Lower leg skin (tissue), 4 donors: ENCODE results near the gene SLC9C2. TPM values are rescaled to one million over a fixed set of nuclear protein-coding genes. Genes with fewer than 3 reads are reported as not detected.

ENCODE experiments used
- DNase-seq, 2 donors: peaks; one replicate each; pipeline ENCODE4 v3.0.0-alpha.2; 2019; ENCODE audit warnings: low spot score in 2 of 2
- H3K4me3 ChIP-seq: fragments of 200-600 bp; sonication (generic); 2 replicates; pipeline ENCODE4 v1.5.1; 2017; ENCODE audit warnings: mild to moderate bottlenecking, low read depth; ENCODE audit not compliant: poor library complexity, severe bottlenecking
- POLR2A ChIP-seq, 2 donors: fragments of 450-650 bp; IDR thresholded peaks; one replicate each; pipeline ENCODE4 v1.6.1; 2016 to 2017; ENCODE audit warnings: antibody characterized with exemption in 2 of 2, mild to moderate bottlenecking in 1 of 2, moderate library complexity in 1 of 2
- WGBS, 2 donors: methylation state at CpG; one replicate each; pipeline ENCODE4 v1.1.5; 2018; 5-methylcytosine and 5-hydroxymethylcytosine counted together
- intact Hi-C: fragments of 100-400 bp; cut with DNase I; formaldehyde crosslinking; loops from one replicate; pipeline ENCODE4 v1.15.0; 2023; ENCODE audit warnings: low total_unique reads
- total RNA-seq, 4 donors: library from RNA; depleted of rRNA; stranded (reverse); fragments of >200 nt; gene quantifications; one replicate each; pipeline ENCODE4 v1.1.0, GENCODE V29; 2016
- TF ChIP-seq, protein P1 (sequence below), 3 donors: fragments of 450-650 bp; IDR thresholded peaks; one replicate each; pipeline ENCODE4 v1.5.1; 2016; ENCODE audit warnings: antibody characterized with exemption in 3 of 3, mild to moderate bottlenecking in 3 of 3, moderate library complexity in 2 of 3

SLC9C2 gene
- total RNA-seq, 4 donors from 2014 or later, result not detected

DNA sequence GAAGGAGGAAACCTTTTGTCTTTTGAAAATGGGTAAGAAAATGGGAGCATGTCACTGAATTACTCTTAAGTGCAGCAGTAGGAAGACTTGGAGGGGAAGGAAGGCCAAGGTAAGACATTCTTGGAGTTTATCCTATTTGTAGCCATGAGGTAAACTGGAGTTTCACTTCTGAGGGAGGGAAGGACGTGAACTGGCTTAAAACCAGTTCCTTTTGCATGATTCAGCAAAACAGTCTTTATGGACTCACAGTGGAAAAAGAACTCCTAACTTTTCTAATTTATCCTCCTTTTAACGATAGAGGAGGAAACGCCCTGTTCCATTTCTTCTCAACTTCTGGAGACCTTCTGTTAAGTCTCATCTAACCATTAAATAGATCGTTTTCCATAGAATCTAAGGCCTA is 123.2 kb downstream of the SLC9C2 start:
- TF ChIP-seq POLR2A (IDR thresholded peaks at IDR 0.05), result no peak
- TF ChIP-seq, protein P1, sequence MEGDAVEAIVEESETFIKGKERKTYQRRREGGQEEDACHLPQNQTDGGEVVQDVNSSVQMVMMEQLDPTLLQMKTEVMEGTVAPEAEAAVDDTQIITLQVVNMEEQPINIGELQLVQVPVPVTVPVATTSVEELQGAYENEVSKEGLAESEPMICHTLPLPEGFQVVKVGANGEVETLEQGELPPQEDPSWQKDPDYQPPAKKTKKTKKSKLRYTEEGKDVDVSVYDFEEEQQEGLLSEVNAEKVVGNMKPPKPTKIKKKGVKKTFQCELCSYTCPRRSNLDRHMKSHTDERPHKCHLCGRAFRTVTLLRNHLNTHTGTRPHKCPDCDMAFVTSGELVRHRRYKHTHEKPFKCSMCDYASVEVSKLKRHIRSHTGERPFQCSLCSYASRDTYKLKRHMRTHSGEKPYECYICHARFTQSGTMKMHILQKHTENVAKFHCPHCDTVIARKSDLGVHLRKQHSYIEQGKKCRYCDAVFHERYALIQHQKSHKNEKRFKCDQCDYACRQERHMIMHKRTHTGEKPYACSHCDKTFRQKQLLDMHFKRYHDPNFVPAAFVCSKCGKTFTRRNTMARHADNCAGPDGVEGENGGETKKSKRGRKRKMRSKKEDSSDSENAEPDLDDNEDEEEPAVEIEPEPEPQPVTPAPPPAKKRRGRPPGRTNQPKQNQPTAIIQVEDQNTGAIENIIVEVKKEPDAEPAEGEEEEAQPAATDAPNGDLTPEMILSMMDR (IDR thresholded peaks at IDR 0.05), result no peak
- WGBS, 2 donors, result 56 to 59% methylated on average over 4 of the region's 4 CpGs
- no peak for DNase-seq
- intact Hi-C loops, result no loop called here
- H3K4me3 ChIP-seq, result no peak overlapping the region

DNA sequence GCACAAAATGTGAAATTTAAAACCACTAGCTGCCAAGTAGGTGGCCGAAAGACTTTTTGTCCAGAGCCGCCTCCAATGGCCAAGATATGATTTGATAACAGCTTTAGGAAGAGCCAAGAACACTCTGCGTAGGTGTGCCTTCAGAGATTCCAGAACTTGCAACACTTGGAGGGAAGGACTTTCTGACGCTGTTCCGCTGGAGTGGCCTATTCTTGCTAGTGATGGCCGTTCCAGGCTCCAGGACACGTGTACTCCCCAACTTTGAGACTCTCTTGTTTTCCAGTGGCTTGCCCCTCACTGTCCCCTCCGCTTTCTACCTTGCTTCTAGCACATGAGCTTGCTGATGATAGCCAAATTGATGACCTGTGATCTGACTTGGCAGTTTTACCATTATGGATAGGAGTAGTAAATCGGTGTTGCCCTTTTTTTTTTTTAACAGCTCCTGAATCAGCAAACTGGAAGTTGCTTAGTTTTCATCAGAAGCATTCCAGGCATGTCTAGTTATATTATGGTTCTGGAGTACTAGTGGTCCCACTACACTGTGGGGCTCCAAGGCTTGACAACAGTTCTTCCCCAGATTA is 124.7 kb downstream of the SLC9C2 start:
- WGBS, 2 donors, result 9 to 10% methylated on average over 9 of the region's 9 CpGs
- no peak for TF ChIP-seq POLR2A (IDR thresholded peaks at IDR 0.05)
- TF ChIP-seq, protein P1 (IDR thresholded peaks at IDR 0.05), result no peak
- peak overlapping the region; percentile 89 for H3K4me3 ChIP-seq
- intact Hi-C loops, result no loop called here
- peak; percentile 61 to 91 for DNase-seq

DNA sequence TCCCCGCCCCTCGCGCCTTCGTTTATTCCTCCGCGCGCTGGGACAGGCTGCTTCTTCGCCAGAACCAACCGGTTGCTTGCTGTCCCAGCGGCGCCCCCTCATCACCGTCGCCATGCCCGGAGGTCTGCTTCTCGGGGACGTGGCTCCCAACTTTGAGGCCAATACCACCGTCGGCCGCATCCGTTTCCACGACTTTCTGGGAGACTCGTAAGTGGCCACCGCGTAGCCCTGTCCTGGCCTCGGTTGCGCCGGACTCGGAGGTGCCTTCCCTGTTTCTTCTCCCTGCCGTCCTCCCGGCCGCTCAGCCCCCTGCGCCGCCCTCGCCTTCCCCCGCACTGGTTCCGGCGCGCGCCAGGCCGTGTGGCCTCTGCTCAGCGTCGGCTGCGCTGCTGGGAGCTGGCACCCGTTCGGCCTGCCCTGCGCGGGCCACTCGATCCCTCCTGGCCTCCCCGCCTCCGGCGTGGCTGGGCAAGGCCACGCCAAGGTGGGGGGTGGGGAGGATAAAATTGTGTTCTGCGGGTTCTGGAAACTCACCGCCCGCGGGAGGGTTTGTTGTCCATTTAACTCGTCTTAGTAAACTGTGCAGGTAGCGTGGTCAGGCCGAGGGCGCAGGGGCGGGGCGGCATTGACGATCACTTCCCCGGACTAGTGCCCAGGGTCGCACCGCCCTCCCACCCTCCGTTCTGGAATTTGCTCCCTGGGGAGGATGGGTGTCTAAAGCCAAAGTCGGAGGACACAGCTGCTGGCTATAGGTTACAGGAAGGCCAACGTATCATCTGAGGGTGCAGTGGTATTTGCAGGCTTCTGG is 125.4 kb downstream of the SLC9C2 start, which contains the start of gene PRDX6:
TSS of gene PRDX6 (plus strand) at position 50 of the 808 bp plus-strand sequence. CDS start at position 113, 63 bp downstream.
- WGBS, 2 donors, result 0 to 1% methylated on average over 24 to 45 of the region's 69 CpGs
- DNase-seq, result peak; percentile 86 to 97
- intact Hi-C loops, result no loop called here
- TF ChIP-seq, protein P1 (IDR thresholded peaks at IDR 0.05), result peak in 1 of 3 donors; percentile 21
- peak in 1 of 2 donors; percentile 23 for TF ChIP-seq POLR2A (IDR thresholded peaks at IDR 0.05)
- H3K4me3 ChIP-seq, result peak within 1 kb of the TSS; percentile 89

DNA sequence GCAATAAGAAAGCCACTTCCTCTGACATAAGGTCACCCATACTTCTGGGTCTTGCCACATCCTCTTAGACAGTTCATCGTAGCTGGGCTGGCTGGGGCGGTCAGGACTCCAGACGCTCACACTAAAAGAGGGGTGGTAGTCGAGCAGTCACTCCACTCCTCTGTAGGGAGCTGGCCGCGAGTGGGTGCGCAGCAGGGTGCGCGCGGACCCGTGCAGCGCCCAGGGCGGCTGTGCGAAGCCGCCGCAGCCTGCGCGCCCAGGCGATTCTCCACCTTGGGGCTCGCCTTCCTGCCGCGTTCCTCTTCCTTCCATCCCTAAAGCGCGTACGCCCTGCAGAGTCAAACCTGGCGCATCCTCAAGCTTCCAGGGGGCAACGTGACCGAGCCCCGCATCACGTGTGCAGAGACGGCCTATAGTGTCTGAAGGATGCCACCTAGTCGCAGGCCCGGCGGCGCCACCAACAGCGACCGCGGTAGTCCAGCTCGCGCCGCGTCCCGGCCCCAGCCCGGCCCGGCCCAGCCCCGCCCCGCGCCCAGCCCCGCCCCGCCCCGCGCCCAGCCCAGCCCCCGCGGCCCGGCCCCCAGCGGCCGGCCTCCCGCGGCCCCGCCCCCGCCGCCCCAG is 126.1 kb downstream of the SLC9C2 start:
- WGBS, 2 donors, result 0 to 1% methylated on average over 11 to 29 of the region's 62 CpGs
- TF ChIP-seq, protein P1 (IDR thresholded peaks at IDR 0.05), result no peak

DNA sequence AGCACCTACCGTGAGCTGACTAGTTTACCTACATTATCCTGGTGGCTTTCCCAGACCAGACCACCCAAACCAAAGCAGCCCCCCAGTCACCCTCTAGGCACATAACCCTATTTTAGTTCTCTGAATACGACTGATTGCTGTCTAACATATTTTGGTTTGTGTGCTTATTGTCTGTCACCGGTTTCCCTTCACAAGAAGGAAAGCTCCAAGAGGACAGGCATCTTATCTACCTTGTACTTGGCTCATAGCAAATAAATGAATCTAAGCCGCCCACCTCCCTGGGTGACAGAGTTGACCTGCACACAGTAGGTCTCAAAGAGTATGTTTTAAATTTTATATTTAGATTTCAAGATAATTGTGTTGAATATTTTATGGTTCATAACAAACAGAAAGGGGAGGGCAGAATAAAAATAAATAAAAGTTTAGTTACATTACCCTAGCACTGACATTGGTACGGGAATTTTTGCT is 126.6 kb downstream of the SLC9C2 start:
- peak overlapping the region; percentile 72 for H3K4me3 ChIP-seq
- WGBS, 2 donors, result 34 to 41% methylated on average over 5 of the region's 5 CpGs
- no peak for DNase-seq
- intact Hi-C loops, result no loop called here
- TF ChIP-seq, protein P1 (IDR thresholded peaks at IDR 0.05), result no peak
- no peak for TF ChIP-seq POLR2A (IDR thresholded peaks at IDR 0.05)

More for the DNA sequence above, 126.1 kb downstream of the SLC9C2 start:
- intact Hi-C loops, result no loop called here
- peak overlapping the region; percentile 72 for H3K4me3 ChIP-seq
- peak; percentile 92 to 98 for DNase-seq
